Endothelial cell of umbilical vein (primary cell): ENCODE measurements around the gene ATP6V0E2.

ENCODE experiments used
- CTCF ChIP-seq, 2 donors: IDR thresholded peaks; 1 replicate in 1 of 2; 2 replicates in 1 of 2; pipeline ENCODE4 v1.5.1; 2011; ENCODE audit warnings: low read length in 2 of 2, mild to moderate bottlenecking in 2 of 2, moderate library complexity in 2 of 2, control low read depth in 1 of 2, inconsistent platforms in 1 of 2, low read depth in 1 of 2; ENCODE audit not compliant: insufficient read depth in 1 of 2; ENCODE audit errors: extremely low read depth in 1 of 2
- EZH2 ChIP-seq: IDR thresholded peaks from 2 replicates; pipeline ENCODE4 v1.6.1; 2012; ENCODE audit warnings: borderline replicate concordance, low read depth, mild to moderate bottlenecking, moderate library complexity, low read length, inconsistent platforms; ENCODE audit not compliant: severe bottlenecking
- FOS ChIP-seq: IDR thresholded peaks from 2 replicates; pipeline ENCODE4 v1.6.1; 2011; ENCODE audit warnings: mild to moderate bottlenecking, low read length, moderate library complexity, borderline replicate concordance; ENCODE audit not compliant: insufficient read depth
- GATA2 ChIP-seq: IDR thresholded peaks from 2 replicates; pipeline ENCODE4 v1.7.0; 2011; ENCODE audit warnings: low read depth, mild to moderate bottlenecking, moderate library complexity, mixed read lengths, low read length; ENCODE audit not compliant: insufficient read length, insufficient read depth
- MAX ChIP-seq: IDR thresholded peaks from 2 replicates; pipeline ENCODE4 v1.6.1; 2011; ENCODE audit not compliant: insufficient read depth, insufficient read length
- MYC ChIP-seq: IDR thresholded peaks from one replicate; pipeline ENCODE4 v1.6.1; 2011; ENCODE audit warnings: mild to moderate bottlenecking, low read depth, low read length
- POLR2A ChIP-seq: IDR thresholded peaks from 2 replicates; pipeline ENCODE4 v1.6.1; 2012; ENCODE audit warnings: low read depth, mild to moderate bottlenecking, control low read depth, low read length
- POLR2AphosphoS5 ChIP-seq: IDR thresholded peaks from 2 replicates; pipeline ENCODE4 v1.6.1; 2012; ENCODE audit warnings: low read depth, mild to moderate bottlenecking, control low read depth, low read length, moderate library complexity; ENCODE audit not compliant: insufficient read depth

- TF ChIP-seq CTCF (IDR thresholded peaks at IDR 0.05; ENCODE audit: extremely low read depth in 1 of 2, insufficient read depth in 1 of 2, low read depth in 1 of 2, low read length in 2 of 2) (no peak), POLR2A (no peak), GATA2 (no peak), FOS (no peak), MYC (no peak), EZH2 (no peak), POLR2AphosphoS5 (no peak), MAX (no peak)
Measured at GRCh38 chr7:149875396-149875795, 1.6 kb downstream of the ATP6V0E2 start.
